B cell (primary cell): ENCODE data around the gene HINT1. TPM values are rescaled to one million over a fixed set of nuclear protein-coding genes. Genes with fewer than 3 reads are reported as not detected.

ENCODE experiments used
- ATAC-seq: fragments of 200-7000 bp; cut with Tn5 transposase; one replicate; pipeline ENCODE4 v1.10.0; 2021; ENCODE audit warnings: low read depth, mild to moderate bottlenecking, moderate number of reproducible peaks, moderate library complexity
- CTCF ChIA-PET: fragments of 350-600 bp; sonication (Branson Sonifier 250); formaldehyde crosslinking; loops from one replicate; lab custom pipeline; 2021; ENCODE audit warnings: antibody characterized with exemption, inconsistent platforms; lab: Charles Lee
- POLR2A ChIA-PET: fragments of 350-600 bp; sonication (Branson Sonifier 250); formaldehyde crosslinking; loops from one replicate; lab custom pipeline; 2021; ENCODE audit warnings: antibody characterized with exemption; lab: Charles Lee
- DNase-seq: peaks from one replicate; pipeline ENCODE4 v3.0.0; 2013
- H2AFZ ChIP-seq: 2 replicates; pipeline ENCODE4 v1.6.1; 2012; ENCODE audit warnings: mild to moderate bottlenecking, low read depth, low read length; ENCODE audit not compliant: insufficient read depth, poor library complexity, severe bottlenecking
- H3K27ac ChIP-seq, 2 donors: 1 replicate in 1 of 2; 2 replicates in 1 of 2; pipeline ENCODE4 v1.5.1; 2012 to 2013; ENCODE audit warnings: low read length in 2 of 2, mild to moderate bottlenecking in 2 of 2, moderate library complexity in 1 of 2
- H3K27me3 ChIP-seq, 4 experiments: fragments of 200-600 bp in 1 of 4; sonication (generic) in 1 of 4; replicated peaks in 1 of 4; 1 replicate in 2 of 4; 2 replicates in 2 of 4; pipeline versions ENCODE4 v1.6.1 to v1.7.0; 2013 to 2016; ENCODE audit warnings: low read length in 3 of 4, mild to moderate bottlenecking in 2 of 4, mixed read lengths in 1 of 4, moderate library complexity in 1 of 4; ENCODE audit not compliant: insufficient read depth in 4 of 4, control insufficient read depth in 3 of 4; ENCODE audit errors: control extremely low read depth in 1 of 4
- H3K36me3 ChIP-seq, 2 experiments: replicated peaks in 1 of 2; 1 replicate in 1 of 2; 2 replicates in 1 of 2; pipeline versions ENCODE4 v1.6.1 to v1.7.1; 2013; ENCODE audit warnings: low read length in 1 of 2; ENCODE audit not compliant: insufficient read depth in 2 of 2, control insufficient read depth in 1 of 2; ENCODE audit errors: control extremely low read depth in 1 of 2, extremely low read depth in 1 of 2
- H3K4me1 ChIP-seq, 2 donors: fragments of 200-600 bp in 1 of 2; sonication (generic) in 1 of 2; 1 replicate in 1 of 2; 2 replicates in 1 of 2; pipeline versions ENCODE4 v1.5.1 to v1.6.1; 2013 to 2017; ENCODE audit warnings: low read length in 2 of 2; ENCODE audit not compliant: control insufficient read depth in 2 of 2, insufficient read depth in 2 of 2
- H3K4me2 ChIP-seq: replicated peaks from 2 replicates; pipeline ENCODE3; 2012; ENCODE audit warnings: mild to moderate bottlenecking, low read depth, low read length; ENCODE audit not compliant: poor library complexity, severe bottlenecking
- H3K4me3 ChIP-seq, 5 experiments: fragments of 200-600 bp in 1 of 5; sonication (generic) in 1 of 5; 1 replicate in 3 of 5; 2 replicates in 2 of 5; pipeline versions ENCODE4 v1.5.1 to v1.7.0; 2011 to 2016; ENCODE audit warnings: low read length in 4 of 5, mild to moderate bottlenecking in 4 of 5, low read depth in 2 of 5, control low read depth in 1 of 5, moderate library complexity in 1 of 5; ENCODE audit not compliant: insufficient read depth in 1 of 5; ENCODE audit errors: control extremely low read depth in 1 of 5, extremely low read depth in 1 of 5
- H3K79me2 ChIP-seq: fragments of 200-600 bp; sonication (generic); one replicate; pipeline ENCODE4 v1.6.0; 2016; ENCODE audit warnings: low read length; ENCODE audit not compliant: control insufficient read depth, insufficient read depth
- H3K9ac ChIP-seq: fragments of 200-600 bp; sonication (generic); 2 replicates; pipeline ENCODE4 v1.6.1; 2017; ENCODE audit warnings: mild to moderate bottlenecking, low read length, moderate library complexity
- H3K9me3 ChIP-seq, 3 donors: one replicate each; pipeline versions ENCODE4 v1.6.1 to v1.7.1; 2013; ENCODE audit warnings: low read length in 2 of 3; ENCODE audit not compliant: control insufficient read depth in 2 of 3, insufficient read depth in 1 of 3; ENCODE audit errors: control extremely low read depth in 1 of 3
- H4K20me1 ChIP-seq: 2 replicates; pipeline ENCODE4 v1.6.0; 2012; ENCODE audit warnings: mild to moderate bottlenecking, low read length; ENCODE audit not compliant: insufficient read depth, control insufficient read depth, poor library complexity, severe bottlenecking
- H3K27ac Mint-ChIP-seq: one replicate; pipeline ENCODE4 v1.8.0; 2021; ENCODE audit warnings: mixed read lengths
- H3K27me3 Mint-ChIP-seq: one replicate; pipeline ENCODE4 v1.8.0; 2021; ENCODE audit warnings: mixed read lengths
- H3K4me1 Mint-ChIP-seq: one replicate; pipeline ENCODE4 v1.8.0; 2021; ENCODE audit warnings: mixed read lengths
- H3K4me3 Mint-ChIP-seq: one replicate; pipeline ENCODE4 v1.8.0; 2021; ENCODE audit warnings: mixed read lengths
- H3K9me3 Mint-ChIP-seq: one replicate; pipeline ENCODE4 v1.8.0; 2022; ENCODE audit warnings: mixed read lengths; ENCODE audit not compliant: insufficient read depth
- EZH2 ChIP-seq: IDR thresholded peaks from 2 replicates; pipeline ENCODE4 v1.6.1; 2012; ENCODE audit warnings: borderline replicate concordance, low read depth, mild to moderate bottlenecking, moderate library complexity, low read length; ENCODE audit not compliant: insufficient read depth, poor library complexity, severe bottlenecking
- WGBS: methylation state at CpG from one replicate; pipeline ENCODE4 v1.1.5; 2013; ENCODE audit warnings: missing lambda C conversion rate; ENCODE audit not compliant: insufficient coverage; 5-methylcytosine and 5-hydroxymethylcytosine counted together
- intact Hi-C: fragments of 100-400 bp; cut with micrococcal nuclease; formaldehyde crosslinking; loops from one replicate; pipeline ENCODE4 v1.10.0; 2022
- polyA plus RNA-seq: library from polyadenylated mRNA; depleted of rRNA; stranded (reverse); fragments of >200 nt; gene quantifications from 2 replicates; pipeline ENCODE4 v1.2.3, GENCODE V29; 2012
- total RNA-seq, 2 donors: library from RNA; stranded (reverse); fragments of 120-200 nt in 1 of 2; gene quantifications; 1 replicate in 1 of 2; 2 replicates in 1 of 2; pipeline versions ENCODE4 v1.2.3 to v1.2.4, GENCODE V29; 2013 to 2022
- TF ChIP-seq, protein P1 (sequence below): fragments of 200-600 bp; IDR thresholded peaks from one replicate; pipeline ENCODE4 v1.8.0; 2022; ENCODE audit warnings: antibody characterized with exemption, mild to moderate bottlenecking

The HINT1 gene
- total and polyA plus RNA-seq, 2 donors (not counting 1 experiment from before 2014, with no cell fraction given): 206 to 289 TPM

- intact Hi-C loops: no loop called here
- Histone ChIP-seq H3K27ac (peak overlapping the region in 1 of 2 donors; percentile 24), H3K9me3 (no peaks in the 10 kb centered on the region), H3K27me3 (no peaks in the 10 kb centered on the region), H2AFZ (no peak overlapping the region), H4K20me1 (no peaks in the 10 kb centered on the region), H3K36me3 (peaks cover 2 to 21% of the 10 kb centered on the region in 2 experiments), H3K4me2 (peak overlapping the region; percentile 27), H3K79me2 (peaks cover 96% of the 10 kb centered on the region), H3K4me1 (peaks cover 57 to 66% of the 10 kb centered on the region in 2 donors), H3K4me3 (no peak overlapping the region), H3K9ac (no peak overlapping the region)
- peaks cover 70% of the 10 kb centered on the region for H3K4me1 Mint-ChIP-seq
- H3K9me3 Mint-ChIP-seq: no peaks in the 10 kb centered on the region
- no peaks in the 10 kb centered on the region for H3K27me3 Mint-ChIP-seq
- ChIA-PET CTCF (interaction anchor here (0.7 to 2.8 kb wide), 6 partner anchors 10 to 167 kb away, joined by 3 to 16 read pairs (median 4); no protein-coding TSS in a partner anchor), POLR2A (no interaction called here)
- WGBS: 100% methylated on average over 1 of the region's 3 CpGs
- H3K4me3 Mint-ChIP-seq: no peak overlapping the region
- DNase-seq: no peak
- peak overlapping the region; percentile 27 for H3K27ac Mint-ChIP-seq
- no peak for ATAC-seq
- TF ChIP-seq, protein P1, sequence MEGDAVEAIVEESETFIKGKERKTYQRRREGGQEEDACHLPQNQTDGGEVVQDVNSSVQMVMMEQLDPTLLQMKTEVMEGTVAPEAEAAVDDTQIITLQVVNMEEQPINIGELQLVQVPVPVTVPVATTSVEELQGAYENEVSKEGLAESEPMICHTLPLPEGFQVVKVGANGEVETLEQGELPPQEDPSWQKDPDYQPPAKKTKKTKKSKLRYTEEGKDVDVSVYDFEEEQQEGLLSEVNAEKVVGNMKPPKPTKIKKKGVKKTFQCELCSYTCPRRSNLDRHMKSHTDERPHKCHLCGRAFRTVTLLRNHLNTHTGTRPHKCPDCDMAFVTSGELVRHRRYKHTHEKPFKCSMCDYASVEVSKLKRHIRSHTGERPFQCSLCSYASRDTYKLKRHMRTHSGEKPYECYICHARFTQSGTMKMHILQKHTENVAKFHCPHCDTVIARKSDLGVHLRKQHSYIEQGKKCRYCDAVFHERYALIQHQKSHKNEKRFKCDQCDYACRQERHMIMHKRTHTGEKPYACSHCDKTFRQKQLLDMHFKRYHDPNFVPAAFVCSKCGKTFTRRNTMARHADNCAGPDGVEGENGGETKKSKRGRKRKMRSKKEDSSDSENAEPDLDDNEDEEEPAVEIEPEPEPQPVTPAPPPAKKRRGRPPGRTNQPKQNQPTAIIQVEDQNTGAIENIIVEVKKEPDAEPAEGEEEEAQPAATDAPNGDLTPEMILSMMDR: no peak
- TF ChIP-seq EZH2: no peak
These were observed 49.7 kb upstream of the HINT1 start for GRCh38 chr5:131214609-131215227.

GRCh38 chr5:131212471-131213021 is 47.5 kb upstream of the HINT1 start:
- Histone ChIP-seq H3K36me3 (peaks cover 2 to 21% of the 10 kb centered on the region in 2 experiments), H3K79me2 (peaks cover 74% of the 10 kb centered on the region), H3K27me3 (no peaks in the 10 kb centered on the region), H3K4me3 (peak overlapping the region; percentile 21 to 73 (median 59)), H3K9me3 (no peaks in the 10 kb centered on the region), H4K20me1 (no peaks in the 10 kb centered on the region), H3K4me1 (peaks cover 57 to 68% of the 10 kb centered on the region in 2 donors), H3K27ac (peak overlapping the region; percentile 89 to 92), H2AFZ (peak overlapping the region; percentile 7), H3K4me2 (peak overlapping the region; percentile 67), H3K9ac (peak overlapping the region; percentile 68)
- intact Hi-C loops: no loop called here
- WGBS: 70% methylated on average over 1 of the region's 5 CpGs
- Mint-ChIP-seq H3K9me3 (no peaks in the 10 kb centered on the region), H3K4me3 (peak overlapping the region; percentile 90), H3K27ac (peak overlapping the region; percentile 95), H3K4me1 (peaks cover 64% of the 10 kb centered on the region), H3K27me3 (no peaks in the 10 kb centered on the region)
- DNase-seq (peak; percentile 86), ATAC-seq (peak; percentile 20)
- POLR2A ChIA-PET: interaction anchor here (0.6 to 3.8 kb wide), 4 partner anchors 12 to 52 kb away, joined by 3 to 11 read pairs (median 4); partner anchors contain the start of gene CDC42SE2
- TF ChIP-seq, protein P1: no peak
- no peak for TF ChIP-seq EZH2
- CTCF ChIA-PET: interaction anchor here (1.1 to 2.6 kb wide), 3 partner anchors 12 to 170 kb away, joined by 3 to 16 read pairs (median 5); no protein-coding TSS in a partner anchor
